ENCODE results near the gene IL22RA2.

IL22RA2 gene

GRCh38 chr6:137175157-137175867 lies 1.9 kb upstream of the IL22RA2 start:
- no peak overlapping the region for H3K4me3 ChIP-seq (ENCODE audit: low read depth, low read length)
- TF ChIP-seq CTCF (IDR thresholded peaks at IDR 0.05; ENCODE audit: low read depth, low read length), result no peak

- no peak overlapping the region for H3K4me3 ChIP-seq (ENCODE audit: low read depth, low read length)
- no peak for TF ChIP-seq CTCF (IDR thresholded peaks at IDR 0.05; ENCODE audit: low read depth, low read length)
Observed at GRCh38 chr6:137172734-137173431, 561 bp downstream of the IL22RA2 start.

GRCh38 chr6:137171824-137172733 lies 1.4 kb downstream of the IL22RA2 start:
- no peak overlapping the region for H3K4me3 ChIP-seq (ENCODE audit: low read depth, low read length)
- no peak for TF ChIP-seq CTCF (IDR thresholded peaks at IDR 0.05; ENCODE audit: low read depth, low read length)

- H3K4me3 ChIP-seq (ENCODE audit: low read depth, low read length), result no peak overlapping the region
- TF ChIP-seq CTCF (IDR thresholded peaks at IDR 0.05; ENCODE audit: low read depth, low read length), result no peak
Observed at GRCh38 chr6:137171053-137171374, 2.4 kb downstream of the IL22RA2 start.

- H3K4me3 ChIP-seq (ENCODE audit: low read depth, low read length), result no peak overlapping the region
- TF ChIP-seq CTCF (IDR thresholded peaks at IDR 0.05; ENCODE audit: low read depth, low read length), result no peak
Observed at GRCh38 chr6:137170266-137171052, 3.0 kb downstream of the IL22RA2 start.

GRCh38 chr6:137167702-137168377 lies 5.6 kb downstream of the IL22RA2 start:
- H3K4me3 ChIP-seq (ENCODE audit: low read depth, low read length), result no peak overlapping the region
- no peak for TF ChIP-seq CTCF (IDR thresholded peaks at IDR 0.05; ENCODE audit: low read depth, low read length)

Data from WI38 (cell line).